T-helper 2 cell treated with Interferon-gamma antibody and Interleukin-4, amounts not matched to agents 5 μg/mL and 100 μg/mL, for 36 hours (primary cell): ENCODE measurements around the gene ATP11A.

ENCODE experiments used
- DNase-seq: peaks from one replicate; pipeline ENCODE4 v3.0.0; 2021; ENCODE audit warnings: low spot score
- H3K27ac Mint-ChIP-seq: one replicate; pipeline ENCODE4 v1.8.0; 2021; ENCODE audit warnings: mild to moderate bottlenecking, mixed read lengths
- H3K27me3 Mint-ChIP-seq: one replicate; pipeline ENCODE4 v1.8.0; 2021; ENCODE audit warnings: low read depth, mixed read lengths
- H3K36me3 Mint-ChIP-seq: one replicate; pipeline ENCODE4 v1.8.0; 2021; ENCODE audit warnings: low read depth, mixed read lengths
- H3K4me1 Mint-ChIP-seq: one replicate; pipeline ENCODE4 v1.8.0; 2021; ENCODE audit warnings: low read depth, mixed read lengths
- H3K4me3 Mint-ChIP-seq: one replicate; pipeline ENCODE4 v1.8.0; 2022; ENCODE audit warnings: mild to moderate bottlenecking, moderate library complexity, mixed read lengths
- H3K9me3 Mint-ChIP-seq: one replicate; pipeline ENCODE4 v1.8.0; 2021; ENCODE audit warnings: mixed read lengths

The ATP11A gene

DNA sequence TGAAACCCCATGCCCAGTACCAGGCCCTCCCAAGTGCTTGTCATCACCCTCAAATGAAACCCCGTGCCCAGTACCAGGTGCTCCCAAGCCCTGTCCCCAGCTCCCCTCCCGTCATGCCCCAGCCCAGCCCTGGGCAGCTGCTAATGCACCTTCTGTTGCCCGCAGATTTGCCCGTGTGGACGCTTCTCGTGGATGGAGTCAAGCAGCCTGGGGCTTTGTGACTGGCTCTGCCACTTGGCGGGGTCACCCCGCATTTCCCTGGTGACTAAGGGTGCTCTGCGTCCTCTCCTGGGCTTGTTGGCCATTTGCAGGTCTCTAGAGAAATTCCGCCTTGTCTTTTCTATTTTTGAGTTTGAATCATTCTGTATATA lies 82.7 kb downstream of the ATP11A start:
- peaks cover 5% of the 10 kb centered on the region for H3K4me1 Mint-ChIP-seq
- no peak for DNase-seq
- no peak overlapping the region for H3K4me3 Mint-ChIP-seq
- no peaks in the 10 kb centered on the region for H3K9me3 Mint-ChIP-seq
- no peak overlapping the region for H3K27ac Mint-ChIP-seq
- H3K27me3 Mint-ChIP-seq: no peaks in the 10 kb centered on the region
- no peaks in the 10 kb centered on the region for H3K36me3 Mint-ChIP-seq

DNA sequence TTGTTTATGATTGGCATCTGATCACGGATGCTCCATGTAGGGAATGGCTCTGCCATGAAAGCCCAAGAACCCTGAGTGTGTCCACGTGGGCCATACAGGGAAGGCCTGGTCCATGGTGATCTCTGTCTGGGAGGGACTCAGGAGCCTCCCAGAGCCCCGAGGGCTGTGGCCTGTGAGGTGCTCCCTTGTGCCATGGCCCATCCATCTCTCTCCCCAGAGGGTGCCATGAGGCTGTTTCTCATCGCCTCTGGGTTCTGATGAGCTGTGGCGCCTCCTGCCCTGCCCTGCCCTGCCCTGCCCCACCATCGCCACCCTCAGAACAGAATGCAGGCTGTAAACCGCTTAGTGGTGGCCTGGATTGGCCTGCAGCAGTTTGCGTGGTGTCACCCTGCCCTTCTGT lies 83.1 kb downstream of the ATP11A start:
- Mint-ChIP-seq H3K4me1 (peaks cover 4% of the 10 kb centered on the region), H3K36me3 (no peaks in the 10 kb centered on the region), H3K4me3 (no peak overlapping the region), H3K27ac (no peak overlapping the region), H3K9me3 (no peaks in the 10 kb centered on the region), H3K27me3 (no peaks in the 10 kb centered on the region)
- DNase-seq: no peak

DNA sequence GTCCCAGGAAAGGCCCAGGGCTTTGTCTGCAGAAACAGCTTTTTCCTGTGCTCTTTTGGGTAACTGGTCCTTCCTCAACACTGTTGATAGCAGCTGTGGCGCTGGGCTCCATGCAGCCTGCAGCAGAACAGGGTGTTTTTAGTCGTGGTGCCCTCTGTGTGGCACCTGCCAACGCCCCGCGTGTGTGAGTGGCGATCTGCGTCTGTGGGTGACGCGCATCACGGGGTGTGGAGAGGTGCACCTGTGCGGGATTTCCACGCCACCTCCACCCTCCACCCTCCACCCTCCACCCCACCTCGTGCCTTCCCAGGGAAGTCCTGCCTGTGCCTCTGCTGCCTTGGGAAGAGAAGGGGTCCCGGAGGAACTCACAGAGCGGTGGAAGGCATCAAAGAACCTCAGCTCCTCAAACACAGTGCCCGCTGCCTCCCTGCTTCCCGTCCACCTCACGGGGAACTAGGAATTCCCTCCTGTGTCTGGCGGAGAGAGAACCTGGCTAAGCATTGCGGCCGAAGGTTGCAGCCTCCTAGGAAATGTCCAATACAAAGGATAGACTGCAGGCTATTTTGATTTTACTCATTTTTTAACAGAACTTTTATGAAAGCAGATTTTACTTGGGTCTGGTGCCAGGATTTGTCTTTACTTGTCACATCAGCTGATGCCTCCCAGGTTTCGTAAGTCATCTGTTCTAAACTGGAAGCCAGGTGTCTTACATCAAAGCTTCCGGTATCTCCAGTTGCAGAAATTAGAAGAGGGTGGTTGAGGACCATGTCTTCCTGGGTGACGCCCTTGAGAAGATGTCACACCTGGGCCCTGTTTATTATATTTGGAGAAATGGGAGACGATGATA lies 84.0 kb downstream of the ATP11A start:
- H3K9me3 Mint-ChIP-seq: no peaks in the 10 kb centered on the region
- no peaks in the 10 kb centered on the region for H3K36me3 Mint-ChIP-seq
- H3K4me1 Mint-ChIP-seq: no peaks in the 10 kb centered on the region
- H3K27me3 Mint-ChIP-seq: no peaks in the 10 kb centered on the region
- no peak overlapping the region for H3K4me3 Mint-ChIP-seq
- DNase-seq: no peak
- no peak overlapping the region for H3K27ac Mint-ChIP-seq

GRCh38 chr13:112774448-112774792 lies 84.6 kb downstream of the ATP11A start:
- Mint-ChIP-seq H3K9me3 (no peaks in the 10 kb centered on the region), H3K27me3 (no peaks in the 10 kb centered on the region), H3K27ac (no peak overlapping the region), H3K4me1 (no peaks in the 10 kb centered on the region), H3K36me3 (no peaks in the 10 kb centered on the region), H3K4me3 (no peak overlapping the region)
- no peak for DNase-seq

DNA sequence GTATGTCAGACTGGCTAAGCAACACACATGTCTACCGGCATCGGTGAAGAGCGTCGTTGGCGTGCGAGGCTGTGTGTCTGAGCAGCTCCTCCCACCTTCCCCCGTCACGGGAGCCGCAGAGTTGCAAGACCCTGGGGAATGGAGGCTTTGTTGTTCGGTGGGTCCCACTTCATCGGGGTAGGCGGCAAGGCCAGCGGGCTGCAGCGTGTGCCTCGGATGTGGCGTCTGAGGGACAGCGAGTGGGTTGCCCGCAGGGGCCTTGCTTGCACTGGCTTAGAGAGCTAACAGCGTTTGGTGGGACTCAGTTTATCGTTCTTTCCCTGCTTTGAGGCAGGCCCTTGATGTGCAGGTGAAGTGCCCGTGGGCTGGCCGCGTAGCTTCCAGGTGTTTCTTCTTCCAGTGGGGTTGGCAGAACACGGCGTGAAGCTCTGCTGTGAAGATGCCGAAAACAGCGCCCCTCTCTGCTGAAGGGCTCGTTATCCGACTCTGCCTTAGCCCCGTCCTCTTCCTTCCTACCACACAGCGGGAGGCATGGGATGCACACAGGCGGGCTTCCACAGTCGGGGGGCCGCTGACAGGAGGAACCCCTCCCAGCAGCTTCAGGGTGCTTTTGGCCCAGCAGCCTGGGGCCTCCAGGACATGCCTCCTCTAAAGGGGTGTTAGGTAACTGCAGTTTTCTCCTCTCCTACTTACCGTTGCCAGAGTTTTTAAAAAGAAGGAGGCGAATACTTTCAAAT lies 85.2 kb downstream of the ATP11A start:
- DNase-seq: no peak
- Mint-ChIP-seq H3K9me3 (no peaks in the 10 kb centered on the region), H3K36me3 (no peaks in the 10 kb centered on the region), H3K4me3 (no peak overlapping the region), H3K4me1 (no peaks in the 10 kb centered on the region), H3K27me3 (no peaks in the 10 kb centered on the region), H3K27ac (no peak overlapping the region)

DNA sequence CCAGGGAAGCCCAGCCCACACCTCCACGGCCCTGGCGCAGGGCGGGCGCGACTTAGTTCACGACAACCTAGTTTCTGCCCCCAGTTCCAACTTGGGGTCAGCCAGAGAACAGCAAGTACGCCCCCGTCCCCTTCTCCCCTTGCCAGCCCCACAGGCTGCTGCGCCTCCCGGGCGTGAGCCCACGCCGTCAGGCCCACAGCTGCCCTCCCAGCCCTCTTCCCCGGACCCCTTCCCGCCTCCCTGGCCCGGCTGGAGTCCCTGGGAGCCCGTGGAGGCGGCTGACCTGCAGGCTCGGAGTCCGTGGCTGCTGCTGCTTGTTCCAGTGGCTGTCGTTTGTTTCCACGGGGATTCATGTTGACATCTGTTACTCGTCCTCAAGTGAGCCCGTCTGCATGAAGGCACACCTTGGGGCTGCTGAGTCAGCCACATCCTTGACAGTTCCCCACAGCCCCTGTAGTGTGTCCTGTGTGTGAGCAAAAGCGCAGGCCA lies 86.0 kb downstream of the ATP11A start:
- H3K27me3 Mint-ChIP-seq: no peaks in the 10 kb centered on the region
- H3K4me3 Mint-ChIP-seq: no peak overlapping the region
- no peaks in the 10 kb centered on the region for H3K36me3 Mint-ChIP-seq
- H3K9me3 Mint-ChIP-seq: no peaks in the 10 kb centered on the region
- H3K4me1 Mint-ChIP-seq: no peaks in the 10 kb centered on the region
- H3K27ac Mint-ChIP-seq: no peak overlapping the region
- DNase-seq: no peak

DNA sequence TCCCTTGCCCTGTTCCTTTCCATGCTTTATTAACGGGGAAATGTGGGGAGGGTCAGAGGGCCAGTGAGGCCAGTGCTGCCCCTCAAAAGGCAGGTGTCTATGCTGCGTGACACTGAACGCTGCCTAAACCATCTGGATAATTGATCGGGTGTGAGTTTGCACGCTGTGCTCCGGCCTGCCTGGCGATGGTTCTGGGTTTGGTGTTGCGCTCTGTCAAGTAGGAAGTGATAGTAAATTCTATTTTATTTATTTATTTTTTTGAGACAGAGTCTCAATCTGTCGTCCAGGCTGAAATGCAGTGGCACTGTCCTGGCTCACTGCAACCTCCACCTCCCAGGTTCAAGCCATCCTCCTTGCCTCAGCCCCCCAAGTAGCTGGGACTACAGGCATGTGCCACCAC lies 86.5 kb downstream of the ATP11A start:
- Mint-ChIP-seq H3K27ac (no peak overlapping the region), H3K27me3 (no peaks in the 10 kb centered on the region), H3K4me3 (no peak overlapping the region), H3K36me3 (no peaks in the 10 kb centered on the region), H3K4me1 (no peaks in the 10 kb centered on the region), H3K9me3 (no peaks in the 10 kb centered on the region)
- no peak for DNase-seq

- Mint-ChIP-seq H3K4me1 (no peaks in the 10 kb centered on the region), H3K27me3 (no peaks in the 10 kb centered on the region), H3K27ac (no peak overlapping the region), H3K9me3 (no peaks in the 10 kb centered on the region), H3K4me3 (no peak overlapping the region), H3K36me3 (no peaks in the 10 kb centered on the region)
- DNase-seq: no peak
Measured at GRCh38 chr13:112776971-112777370, 87.1 kb downstream of the ATP11A start.

DNA sequence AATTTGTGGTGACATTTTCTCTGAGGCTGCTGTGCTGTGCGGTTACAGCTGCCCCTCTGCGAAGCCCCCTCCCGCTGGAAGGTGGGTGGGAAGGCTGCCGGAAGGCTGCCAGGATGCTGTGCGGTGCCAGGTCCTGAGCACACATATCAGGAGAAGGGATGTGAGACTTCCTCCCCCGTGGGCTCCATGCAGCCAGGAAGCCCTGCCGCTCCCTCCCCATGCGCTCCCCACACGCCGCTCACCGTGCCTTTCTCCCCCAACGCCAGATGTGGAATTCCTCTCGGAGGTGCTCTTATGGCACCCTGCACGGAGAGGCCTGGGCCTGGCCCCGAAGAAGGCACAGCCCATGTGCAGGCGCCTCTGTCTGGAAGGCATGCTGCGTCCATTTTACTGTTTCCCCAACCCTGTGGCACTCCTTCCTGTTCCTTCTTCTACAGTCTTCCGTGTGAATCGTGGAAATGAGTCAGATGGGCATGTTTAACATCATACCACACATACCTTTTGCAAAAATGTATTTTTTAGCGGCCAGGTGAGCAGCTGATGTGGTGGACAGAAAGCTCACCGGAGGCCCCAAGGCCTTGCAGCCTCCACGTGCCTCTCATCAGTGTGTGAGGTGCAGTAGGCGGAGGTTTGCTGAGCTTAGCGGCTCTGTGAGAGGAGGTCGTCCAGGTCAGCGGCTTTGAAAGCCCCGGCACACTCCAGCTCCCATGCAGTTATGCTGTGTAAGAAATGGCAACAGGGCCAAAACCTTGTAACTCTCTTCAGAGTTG lies 88.0 kb downstream of the ATP11A start:
- no peak for DNase-seq
- Mint-ChIP-seq H3K27ac (no peak overlapping the region), H3K36me3 (no peaks in the 10 kb centered on the region), H3K4me3 (no peak overlapping the region), H3K9me3 (no peaks in the 10 kb centered on the region), H3K4me1 (no peaks in the 10 kb centered on the region), H3K27me3 (no peaks in the 10 kb centered on the region)

DNA sequence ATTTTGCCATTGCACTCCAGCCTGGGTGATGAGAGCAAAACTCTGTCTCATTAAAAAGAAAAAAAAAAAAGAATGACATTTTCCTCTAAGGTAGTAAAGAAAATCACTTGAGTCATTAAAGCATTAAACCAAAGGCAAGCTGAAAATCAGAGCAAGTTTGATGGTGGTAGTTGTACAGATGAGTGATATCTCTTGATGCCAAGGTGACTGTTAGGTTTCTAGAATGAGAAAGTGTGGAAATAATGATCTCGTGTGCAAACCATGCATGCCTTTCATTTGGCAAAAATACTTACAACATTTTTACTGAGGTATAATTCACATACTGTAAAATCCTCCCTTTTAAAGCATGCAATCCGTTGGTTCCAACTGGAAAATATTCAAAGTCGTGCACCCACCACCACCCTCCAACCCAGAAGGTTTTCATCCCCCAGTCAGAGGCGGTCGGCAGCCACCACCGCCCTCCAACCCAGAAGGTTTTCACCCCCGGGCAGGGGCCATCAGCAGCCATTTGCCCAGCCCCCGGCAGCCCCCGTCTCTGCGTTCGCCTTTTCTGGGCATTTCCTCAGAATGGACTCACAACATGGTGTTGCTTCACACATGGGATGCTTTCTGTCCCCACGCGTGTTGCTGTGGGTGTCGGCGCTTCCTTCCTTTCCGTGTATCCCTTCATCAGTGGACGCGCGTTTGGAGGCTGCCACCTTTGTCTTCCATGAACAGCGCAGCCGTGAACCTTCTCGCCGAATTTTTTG lies 90.2 kb downstream of the ATP11A start:
- H3K27ac Mint-ChIP-seq: no peak overlapping the region
- no peak for DNase-seq
- H3K36me3 Mint-ChIP-seq: no peaks in the 10 kb centered on the region
- peaks cover 3% of the 10 kb centered on the region for H3K4me1 Mint-ChIP-seq
- H3K27me3 Mint-ChIP-seq: no peaks in the 10 kb centered on the region
- H3K4me3 Mint-ChIP-seq: no peak overlapping the region
- no peaks in the 10 kb centered on the region for H3K9me3 Mint-ChIP-seq

GRCh38 chr13:112781287-112781686 lies 91.4 kb downstream of the ATP11A start:
- H3K27me3 Mint-ChIP-seq: no peaks in the 10 kb centered on the region
- peaks cover 2% of the 10 kb centered on the region for H3K36me3 Mint-ChIP-seq
- DNase-seq: no peak
- H3K4me1 Mint-ChIP-seq: peaks cover 3% of the 10 kb centered on the region
- H3K4me3 Mint-ChIP-seq: no peak overlapping the region
- H3K27ac Mint-ChIP-seq: no peak overlapping the region
- H3K9me3 Mint-ChIP-seq: no peaks in the 10 kb centered on the region

DNA sequence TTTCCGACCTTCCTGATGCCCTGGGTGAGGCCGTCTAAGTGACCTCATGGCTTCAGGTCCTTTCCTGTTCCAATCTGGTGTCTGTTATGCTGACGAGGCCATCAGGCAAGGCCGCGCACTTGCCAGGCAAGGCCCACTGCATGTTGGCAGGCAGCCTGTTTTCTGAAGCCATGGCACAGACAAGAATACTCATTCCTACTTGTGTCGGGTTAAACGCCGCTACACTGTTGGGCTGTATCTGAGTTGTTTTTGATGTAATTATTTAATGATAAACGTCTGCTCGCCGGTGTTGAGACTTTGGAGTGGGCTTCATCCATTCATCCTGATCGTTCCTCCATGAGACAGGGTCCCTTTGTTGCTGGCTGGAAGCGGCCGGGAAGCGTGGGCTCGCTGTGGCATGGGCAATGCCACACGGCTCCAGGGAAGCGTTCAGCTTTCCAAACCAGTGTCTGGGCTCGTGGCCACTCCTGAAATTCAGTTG lies 92.1 kb downstream of the ATP11A start:
- DNase-seq: no peak
- H3K4me3 Mint-ChIP-seq: no peak overlapping the region
- no peaks in the 10 kb centered on the region for H3K9me3 Mint-ChIP-seq
- H3K27ac Mint-ChIP-seq: no peak overlapping the region
- peaks cover 2% of the 10 kb centered on the region for H3K36me3 Mint-ChIP-seq
- no peaks in the 10 kb centered on the region for H3K27me3 Mint-ChIP-seq
- H3K4me1 Mint-ChIP-seq: peaks cover 3% of the 10 kb centered on the region

DNA sequence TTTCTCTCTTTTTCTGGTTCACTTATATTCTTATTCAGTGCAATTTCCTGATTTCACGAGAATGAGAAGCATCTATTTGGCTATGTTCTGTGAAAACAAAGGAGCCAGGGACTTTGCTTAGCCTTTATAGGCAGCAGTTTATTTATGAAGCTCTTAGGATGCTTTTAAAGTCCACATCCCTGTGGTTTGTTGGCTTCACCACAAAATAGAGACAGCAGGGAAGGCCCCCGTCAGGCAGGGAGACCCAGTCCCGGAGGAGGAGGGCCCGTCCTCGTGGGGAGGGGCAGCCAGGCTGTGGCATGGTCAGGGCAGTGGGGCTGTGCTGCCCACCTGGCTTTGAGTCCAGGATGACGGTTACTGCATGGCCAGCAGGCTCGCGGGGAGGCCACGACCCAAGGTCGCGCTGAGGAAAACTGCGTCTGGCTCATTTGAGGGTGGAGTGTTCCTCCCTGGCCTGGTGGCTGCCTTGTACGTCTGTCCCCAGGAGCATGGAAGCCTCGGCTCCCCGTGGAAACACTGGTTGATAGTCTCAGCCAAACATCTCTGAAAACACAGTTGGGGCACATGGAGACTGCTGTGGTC lies 92.7 kb downstream of the ATP11A start:
- Mint-ChIP-seq H3K27ac (no peak overlapping the region), H3K36me3 (peaks cover 2% of the 10 kb centered on the region), H3K4me1 (peaks cover 3% of the 10 kb centered on the region), H3K4me3 (no peak overlapping the region), H3K27me3 (no peaks in the 10 kb centered on the region), H3K9me3 (no peaks in the 10 kb centered on the region)
- no peak for DNase-seq
